Testis (tissue), 2 donors: ENCODE data around the gene TTLL7.

Source experiments
- CTCF ChIP-seq, 3 experiments: fragments of 450-650 bp in 2 of 3; fragments of 200-600 bp in 1 of 3; sonication (generic) in 1 of 3; IDR thresholded peaks; one replicate each; pipeline ENCODE4 v1.5.1; 2016 to 2019; ENCODE audit warnings: antibody characterized with exemption in 3 of 3, mild to moderate bottlenecking in 2 of 3, moderate library complexity in 1 of 3
- POLR2A ChIP-seq: fragments of 450-650 bp; IDR thresholded peaks from one replicate; pipeline ENCODE4 v1.6.1; 2017; ENCODE audit warnings: antibody characterized with exemption, mild to moderate bottlenecking, moderate library complexity

- no peak for TF ChIP-seq POLR2A
- TF ChIP-seq CTCF (IDR thresholded peaks at IDR 0.05): no peak
Measured at GRCh38 chr1:83976920-83977319, 22.0 kb downstream of the TTLL7 start.
